NCI-H2171 (cell line): ENCODE data around the gene GREM2.

ENCODE experiments used
- DNase-seq: peaks from one replicate; lab custom pipeline; 2025; lab: John Stamatoyannopoulos, UW

Gene GREM2

DNA sequence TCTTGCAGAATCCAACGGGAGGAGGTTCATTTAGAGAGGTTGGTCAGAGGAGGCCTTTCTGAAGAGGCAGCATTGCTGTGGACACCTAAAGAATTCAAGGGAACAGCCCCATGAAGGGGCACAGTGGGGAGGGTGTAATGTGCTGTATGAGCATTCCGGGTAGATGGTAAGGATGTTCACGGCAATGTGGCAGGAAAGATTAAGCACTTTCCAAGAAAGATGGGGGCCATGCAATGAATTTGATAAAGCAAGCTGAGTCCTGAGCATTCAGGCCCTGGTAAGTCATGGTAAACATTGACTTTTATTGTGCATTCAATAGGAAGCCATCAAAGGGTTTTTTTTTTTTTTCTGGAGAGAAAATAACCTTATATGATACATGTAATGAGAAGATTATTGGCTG lies 166.6 kb downstream of the GREM2 start:
- DNase-seq: no peak

DNA sequence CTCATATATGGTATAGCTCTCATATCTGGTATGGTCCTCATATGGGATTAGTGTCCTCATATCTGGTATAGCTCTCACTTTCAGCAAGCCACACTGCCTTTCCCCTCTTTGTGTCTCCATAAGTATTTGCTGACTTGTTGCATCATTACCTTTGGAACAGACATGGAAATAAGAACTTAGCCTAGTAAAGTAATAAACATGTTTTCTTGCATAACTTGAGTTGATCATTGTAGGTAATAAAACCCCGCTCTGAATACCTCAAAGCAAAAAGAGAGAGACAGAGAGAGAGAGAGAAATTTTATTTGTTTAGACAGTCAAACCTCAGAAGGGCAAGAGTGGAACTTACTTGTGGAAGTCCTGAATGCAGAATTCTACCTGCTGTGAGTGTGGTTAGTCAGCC lies 170.3 kb downstream of the GREM2 start:
- DNase-seq: no peak
